BJ (cell line): ENCODE measurements around the gene NELL1. TPM values are rescaled to one million over a fixed set of nuclear protein-coding genes. Genes with fewer than 3 reads are reported as not detected.

Source experiments
- CTCF ChIA-PET: fragments of 350-600 bp; formaldehyde crosslinking; extraction: SDS; loops from one replicate; lab custom pipeline; 2021; ENCODE audit warnings: antibody characterized with exemption, inconsistent platforms; lab: Yijun Ruan, JAX
- POLR2A ChIA-PET: fragments of 300-600 bp; sonication (Branson Sonifier 250); formaldehyde crosslinking; extraction: SDS; loops from one replicate; lab custom pipeline; 2021; ENCODE audit warnings: antibody characterized with exemption; lab: Charles Lee
- DNase-seq: peaks from one replicate; pipeline ENCODE4 v3.0.0-alpha.2; 2011; ENCODE audit warnings: low read depth
- H3K27me3 ChIP-seq: 2 replicates; pipeline ENCODE4 v1.6.0; 2011; ENCODE audit warnings: low read length; ENCODE audit not compliant: control insufficient read depth, insufficient read depth
- H3K36me3 ChIP-seq: 2 replicates; pipeline ENCODE4 v1.5.1; 2011; ENCODE audit warnings: low read length; ENCODE audit not compliant: control insufficient read depth, insufficient read depth
- H3K4me3 ChIP-seq: 2 replicates; pipeline ENCODE4 v1.5.1; 2011; ENCODE audit warnings: low read depth, mild to moderate bottlenecking, control low read depth, low read length
- polyA plus RNA-seq: library from polyadenylated mRNA; depleted of rRNA; stranded (reverse); fragments of >200 nt; gene quantifications from 2 replicates; pipeline ENCODE4 v1.2.3, GENCODE V29; 2011
- TF ChIP-seq, protein P1 (sequence below): IDR thresholded peaks from 2 replicates; pipeline ENCODE4 v1.5.1; 2011; ENCODE audit warnings: low read depth, mild to moderate bottlenecking, control low read depth, inconsistent platforms, low read length, moderate library complexity; ENCODE audit not compliant: insufficient read depth

The NELL1 gene
- polyA plus RNA-seq, 1 experiment, result not detected

DNA sequence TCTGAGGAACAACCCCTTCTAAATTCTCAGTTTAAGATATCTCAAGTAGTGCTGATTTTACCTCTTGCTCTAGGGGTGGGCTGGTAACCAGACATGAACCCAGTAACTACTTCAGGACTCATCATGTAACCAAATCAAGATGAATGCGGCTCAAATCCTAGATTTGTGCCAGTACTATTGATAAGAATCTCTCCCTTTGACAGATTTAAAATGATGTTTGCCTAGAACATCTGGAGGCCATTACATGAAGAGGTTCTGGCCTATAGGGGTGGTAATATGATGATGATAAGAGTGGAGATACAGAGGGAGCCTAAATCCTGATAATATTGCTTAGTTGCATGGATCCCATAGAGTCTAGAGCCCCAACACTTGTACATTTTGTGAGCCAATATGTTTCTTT lies 850.9 kb downstream of the NELL1 start:
- ChIA-PET POLR2A (no interaction called here), CTCF (no interaction called here)
- TF ChIP-seq, protein P1, sequence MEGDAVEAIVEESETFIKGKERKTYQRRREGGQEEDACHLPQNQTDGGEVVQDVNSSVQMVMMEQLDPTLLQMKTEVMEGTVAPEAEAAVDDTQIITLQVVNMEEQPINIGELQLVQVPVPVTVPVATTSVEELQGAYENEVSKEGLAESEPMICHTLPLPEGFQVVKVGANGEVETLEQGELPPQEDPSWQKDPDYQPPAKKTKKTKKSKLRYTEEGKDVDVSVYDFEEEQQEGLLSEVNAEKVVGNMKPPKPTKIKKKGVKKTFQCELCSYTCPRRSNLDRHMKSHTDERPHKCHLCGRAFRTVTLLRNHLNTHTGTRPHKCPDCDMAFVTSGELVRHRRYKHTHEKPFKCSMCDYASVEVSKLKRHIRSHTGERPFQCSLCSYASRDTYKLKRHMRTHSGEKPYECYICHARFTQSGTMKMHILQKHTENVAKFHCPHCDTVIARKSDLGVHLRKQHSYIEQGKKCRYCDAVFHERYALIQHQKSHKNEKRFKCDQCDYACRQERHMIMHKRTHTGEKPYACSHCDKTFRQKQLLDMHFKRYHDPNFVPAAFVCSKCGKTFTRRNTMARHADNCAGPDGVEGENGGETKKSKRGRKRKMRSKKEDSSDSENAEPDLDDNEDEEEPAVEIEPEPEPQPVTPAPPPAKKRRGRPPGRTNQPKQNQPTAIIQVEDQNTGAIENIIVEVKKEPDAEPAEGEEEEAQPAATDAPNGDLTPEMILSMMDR, result no peak
- DNase-seq, result no peak
- Histone ChIP-seq H3K4me3 (no peak overlapping the region), H3K36me3 (no peaks in the 10 kb centered on the region), H3K27me3 (no peaks in the 10 kb centered on the region)

DNA sequence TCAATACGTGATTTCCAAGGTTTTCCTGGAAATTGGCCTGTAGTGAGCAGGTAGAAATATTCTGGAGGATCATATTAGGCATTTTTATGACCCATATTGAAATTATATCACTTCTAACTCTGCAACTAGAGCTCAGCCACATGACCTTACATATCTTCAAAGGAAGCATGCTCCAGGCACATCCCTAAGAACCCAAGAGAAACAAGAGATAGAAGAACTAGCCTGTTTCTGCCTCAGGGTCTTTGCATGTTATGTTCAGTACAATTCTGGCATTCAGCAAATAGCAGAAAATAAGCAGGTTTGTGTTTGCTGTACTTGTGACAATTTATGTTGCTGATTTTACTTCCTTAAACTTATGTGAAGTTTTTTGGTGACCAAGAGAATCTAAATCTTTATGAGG lies 859.8 kb downstream of the NELL1 start:
- DNase-seq, result no peak
- CTCF ChIA-PET, result no interaction called here
- no peaks in the 10 kb centered on the region for H3K36me3 ChIP-seq
- POLR2A ChIA-PET, result no interaction called here
- no peak overlapping the region for H3K4me3 ChIP-seq
- H3K27me3 ChIP-seq, result no peaks in the 10 kb centered on the region
- TF ChIP-seq, protein P1, result no peak

DNA sequence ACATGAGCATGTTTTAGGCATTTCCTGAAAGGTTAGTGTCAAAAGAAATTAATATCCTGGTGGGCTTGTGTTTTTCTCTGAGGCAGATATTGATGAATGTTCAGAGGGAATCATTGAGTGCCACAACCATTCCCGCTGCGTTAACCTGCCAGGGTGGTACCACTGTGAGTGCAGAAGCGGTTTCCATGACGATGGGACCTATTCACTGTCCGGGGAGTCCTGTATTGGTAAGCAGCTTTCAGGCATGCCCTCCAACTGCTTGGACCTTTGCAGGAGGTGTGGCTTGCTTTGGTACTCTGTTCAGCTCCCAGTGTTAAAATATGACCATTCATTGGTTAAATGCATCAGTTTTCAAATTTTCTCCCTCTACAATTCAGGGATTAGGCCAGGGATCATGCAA lies 864.9 kb downstream of the NELL1 start:
- Histone ChIP-seq H3K27me3 (no peaks in the 10 kb centered on the region), H3K36me3 (no peaks in the 10 kb centered on the region), H3K4me3 (no peak overlapping the region)
- DNase-seq, result no peak
- TF ChIP-seq, protein P1, result no peak
- ChIA-PET CTCF (no interaction called here), POLR2A (no interaction called here)

DNA sequence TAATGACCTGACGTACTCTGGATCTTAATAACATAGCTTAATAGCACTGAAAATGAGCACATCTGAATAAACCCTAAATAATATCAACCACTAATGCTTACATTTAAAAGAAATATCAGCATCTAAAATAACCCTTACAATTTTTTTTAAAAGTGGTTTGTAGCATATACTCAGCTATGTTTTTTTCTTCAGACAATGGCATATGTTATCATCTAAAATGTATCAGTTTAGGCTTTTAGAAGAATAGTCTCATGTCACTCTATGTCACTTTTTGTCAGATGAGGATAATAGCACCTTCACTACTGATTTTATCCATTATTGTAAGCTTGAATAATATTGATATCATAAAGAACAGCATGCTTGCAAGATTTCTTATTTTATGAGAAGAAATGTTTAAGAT lies 868.6 kb downstream of the NELL1 start:
- DNase-seq, result no peak
- Histone ChIP-seq H3K27me3 (no peaks in the 10 kb centered on the region), H3K4me3 (no peak overlapping the region), H3K36me3 (no peaks in the 10 kb centered on the region)
- ChIA-PET POLR2A (no interaction called here), CTCF (no interaction called here)
- TF ChIP-seq, protein P1, result no peak

- TF ChIP-seq, protein P1, result no peak
- Histone ChIP-seq H3K27me3 (no peaks in the 10 kb centered on the region), H3K4me3 (no peak overlapping the region), H3K36me3 (no peaks in the 10 kb centered on the region)
- ChIA-PET POLR2A (no interaction called here), CTCF (no interaction called here)
- DNase-seq, result no peak
These were observed 871.9 kb downstream of the NELL1 start for GRCh38 chr11:21541187-21541751.
